Measurements from ENCODE around the gene DLG2.
"Not testable (repeated sequence)": the region's sequence is repeated elsewhere in the genome, so short reads cannot be mapped to it uniquely, and the experiment has no call there.

DLG2 gene

GRCh38 chr11:85634747-85635146 is 7.6 kb upstream of the DLG2 start:
- no peak for DNase-seq

- DNase-seq: no peak
Observed at GRCh38 chr11:85628771-85629341, 1.7 kb upstream of the DLG2 start.

GRCh38 chr11:85627998-85628770 is 1.0 kb upstream of the DLG2 start, which contains the start of gene TMEM126B:
Gene TMEM126B (plus strand): TSS chr11:85628593. CDS start chr11:85628608, 15 bp downstream.
- peak; percentile 97 for DNase-seq

- no peak for DNase-seq
Observed at GRCh38 chr11:85626496-85626895, 648 bp downstream of the DLG2 start.

GRCh38 chr11:85620256-85620655 is 6.9 kb downstream of the DLG2 start:
- DNase-seq: no peak

GRCh38 chr11:85619499-85619898 is 7.6 kb downstream of the DLG2 start:
- no peak for DNase-seq

GRCh38 chr11:85611643-85612042 is 15.5 kb downstream of the DLG2 start:
- peak; percentile 66 for DNase-seq

- peak; percentile 62 for DNase-seq
Observed at GRCh38 chr11:85609286-85609685, 17.9 kb downstream of the DLG2 start.

- DNase-seq: not testable (repeated sequence)
Observed at GRCh38 chr11:85608621-85609020, 18.5 kb downstream of the DLG2 start.

GRCh38 chr11:85606237-85606636 is 20.9 kb downstream of the DLG2 start:
- not testable (repeated sequence) for DNase-seq

- DNase-seq: no peak
Observed at GRCh38 chr11:85603220-85603619, 23.9 kb downstream of the DLG2 start.

GRCh38 chr11:85602526-85603213 is 24.5 kb downstream of the DLG2 start:
- peak; percentile 69 for DNase-seq

GRCh38 chr11:85599083-85599482 is 28.1 kb downstream of the DLG2 start:
- DNase-seq: no peak

GRCh38 chr11:85596886-85597285 is 30.3 kb downstream of the DLG2 start:
- DNase-seq: no peak

GRCh38 chr11:85595285-85595884 is 31.8 kb downstream of the DLG2 start:
- peak; percentile 45 for DNase-seq

GRCh38 chr11:85590848-85591483 is 36.2 kb downstream of the DLG2 start:
- DNase-seq: peak; percentile 46

- DNase-seq: no peak
Observed at GRCh38 chr11:85589373-85589772, 37.8 kb downstream of the DLG2 start.

GRCh38 chr11:85582111-85582510 is 45.0 kb downstream of the DLG2 start:
- DNase-seq: no peak

- no peak for DNase-seq
Observed at GRCh38 chr11:85575388-85575787, 51.8 kb downstream of the DLG2 start.

GRCh38 chr11:85572056-85572455 is 55.1 kb downstream of the DLG2 start:
- DNase-seq: no peak

GRCh38 chr11:85569525-85569924 is 57.6 kb downstream of the DLG2 start:
- DNase-seq: no peak

- no peak for DNase-seq
Observed at GRCh38 chr11:85558411-85558810, 68.7 kb downstream of the DLG2 start.

- DNase-seq: no peak
Observed at GRCh38 chr11:85551881-85552280, 75.3 kb downstream of the DLG2 start.

Data from MV-4-11 (cell line).